ENCODE results near the gene PARVA.

Gene PARVA

GRCh38 chr11:12403997-12404350 lies 26.6 kb downstream of the PARVA start:
- DNase-seq, result peak; percentile 20

GRCh38 chr11:12404436-12404835 lies 27.1 kb downstream of the PARVA start:
- DNase-seq, result peak; percentile 45

- DNase-seq, result no peak
Observed at GRCh38 chr11:12408156-12408770, 30.9 kb downstream of the PARVA start.

- no peak for DNase-seq
Observed at GRCh38 chr11:12409621-12410005, 32.2 kb downstream of the PARVA start.

- peak; percentile 15 for DNase-seq
Observed at GRCh38 chr11:12410006-12410728, 32.8 kb downstream of the PARVA start.

- no peak for DNase-seq
Observed at GRCh38 chr11:12411393-12411792, 34.0 kb downstream of the PARVA start.

- DNase-seq, result no peak
Observed at GRCh38 chr11:12411806-12412727, 34.7 kb downstream of the PARVA start.

- no peak for DNase-seq
Observed at GRCh38 chr11:12413141-12414052, 36.0 kb downstream of the PARVA start.

GRCh38 chr11:12414611-12415010 lies 37.2 kb downstream of the PARVA start:
- DNase-seq, result no peak

GRCh38 chr11:12415342-12415966 lies 38.1 kb downstream of the PARVA start:
- no peak for DNase-seq

GRCh38 chr11:12416552-12416951 lies 39.2 kb downstream of the PARVA start:
- no peak for DNase-seq

- no peak for DNase-seq
Observed at GRCh38 chr11:12417691-12418611, 40.6 kb downstream of the PARVA start.

GRCh38 chr11:12420040-12420439 lies 42.7 kb downstream of the PARVA start:
- no peak for DNase-seq

GRCh38 chr11:12420706-12421105 lies 43.3 kb downstream of the PARVA start:
- no peak for DNase-seq

GRCh38 chr11:12421386-12421785 lies 44.0 kb downstream of the PARVA start:
- DNase-seq, result no peak

GRCh38 chr11:12426176-12426575 lies 48.8 kb downstream of the PARVA start:
- DNase-seq, result no peak

- no peak for DNase-seq
Observed at GRCh38 chr11:12429155-12429554, 51.8 kb downstream of the PARVA start.

GRCh38 chr11:12430351-12430750 lies 53.0 kb downstream of the PARVA start:
- no peak for DNase-seq

GRCh38 chr11:12430954-12431595 lies 53.7 kb downstream of the PARVA start:
- no peak for DNase-seq

- DNase-seq, result no peak
Observed at GRCh38 chr11:12432507-12432906, 55.1 kb downstream of the PARVA start.

GRCh38 chr11:12433121-12433520 lies 55.8 kb downstream of the PARVA start:
- no peak for DNase-seq

Data from NCI-H446 treated with DMSO at 0.1 percent for 48 hours (cell line).